SU-DHL-6 (cell line): ENCODE results near the gene ETFA.
A peak's percentile ranks its signal among the peaks of the same experiment; 100 is the strongest.

Experiments used
- H2AFZ ChIP-seq: fragments of 200-600 bp; sonication (generic); 2 replicates; pipeline ENCODE4 v1.6.1; 2014; ENCODE audit warnings: low read depth, mild to moderate bottlenecking, moderate library complexity, mixed read lengths, antibody characterized with exemption, low read length; ENCODE audit not compliant: severe bottlenecking
- H3F3A ChIP-seq: fragments of 200-600 bp; shearing (Covaris generic); 2 replicates; pipeline ENCODE4 v1.6.0; 2016; ENCODE audit warnings: antibody characterized with exemption, mild to moderate bottlenecking; ENCODE audit not compliant: insufficient read depth
- H3K27ac ChIP-seq: fragments of 200-600 bp; sonication (generic); 2 replicates; pipeline ENCODE4 v1.5.1; 2016; ENCODE audit warnings: low read depth, mild to moderate bottlenecking, low read length, moderate library complexity, mixed read lengths
- H3K27me3 ChIP-seq: fragments of 200-600 bp; sonication (generic), shearing (Covaris generic); 2 replicates; pipeline ENCODE4 v1.6.0; 2014; ENCODE audit warnings: mild to moderate bottlenecking, low read length
- H3K36me3 ChIP-seq: fragments of 200-600 bp; sonication (generic); 2 replicates; pipeline ENCODE4 v1.6.1; 2014; ENCODE audit warnings: mild to moderate bottlenecking, low read length, mixed read lengths
- H3K4me2 ChIP-seq: fragments of 300-600, 200-600 bp; shearing (Covaris generic), sonication (generic); 2 replicates; pipeline ENCODE4 v1.6.0; 2014; ENCODE audit warnings: low read length, low read depth, mild to moderate bottlenecking; ENCODE audit not compliant: poor library complexity, severe bottlenecking
- H3K4me3 ChIP-seq: fragments of 200-600 bp; sonication (generic); 2 replicates; pipeline ENCODE4 v1.5.1; 2014; ENCODE audit warnings: antibody characterized with exemption, low read length, mild to moderate bottlenecking, mixed read lengths; ENCODE audit not compliant: insufficient read depth, poor library complexity, severe bottlenecking
- H3K79me2 ChIP-seq: fragments of 200-600 bp; sonication (generic); 2 replicates; pipeline ENCODE4 v1.6.1; 2014; ENCODE audit warnings: mild to moderate bottlenecking, low read length, moderate library complexity; ENCODE audit not compliant: insufficient read depth
- H3K9ac ChIP-seq: fragments of 200-600 bp; sonication (generic); 2 replicates; pipeline ENCODE4 v1.7.0; 2014; ENCODE audit warnings: mild to moderate bottlenecking, low read length
- H3K9me2 ChIP-seq: fragments of 200-600 bp; sonication (generic); replicated peaks from 2 replicates; pipeline ENCODE4 v1.6.1; 2014; ENCODE audit warnings: low read length; ENCODE audit not compliant: insufficient read depth
- H3K9me3 ChIP-seq: fragments of 200-600 bp; sonication (generic); 2 replicates; pipeline ENCODE4 v1.6.1; 2014; ENCODE audit warnings: low read length, mixed read lengths; ENCODE audit not compliant: insufficient read depth
- H4K20me1 ChIP-seq: fragments of 200-600 bp; sonication (generic); 2 replicates; pipeline ENCODE4 v1.6.1; 2014; ENCODE audit warnings: low read depth, mild to moderate bottlenecking, antibody characterized with exemption, low read length, moderate library complexity, mixed read lengths
- CTCF ChIP-seq: fragments of 200-600 bp; sonication (generic); IDR thresholded peaks from one replicate; pipeline ENCODE4 v1.5.1; 2017; ENCODE audit warnings: antibody characterized with exemption, mild to moderate bottlenecking, low read length, moderate library complexity; ENCODE audit not compliant: insufficient read depth, poor library complexity, severe bottlenecking
- EZH2phosphoT487 ChIP-seq: fragments of 200-600 bp; sonication (generic), shearing (Covaris generic); conservative IDR thresholded peaks from 2 replicates; pipeline ENCODE4 v1.6.1; 2018; ENCODE audit warnings: mild to moderate bottlenecking, antibody characterized with exemption, low read length, moderate library complexity, mixed read lengths

The ETFA gene

GRCh38 chr15:76312540-76313174, 1.4 kb upstream of the ETFA start:
- Histone ChIP-seq H3K36me3 (no peaks in the 10 kb centered on the region), H3K9me2 (no peaks in the 10 kb centered on the region), H3K9me3 (no peaks in the 10 kb centered on the region), H3K9ac (no peak overlapping the region), H3K27ac (no peak overlapping the region), H3F3A (no peaks in the 10 kb centered on the region), H3K4me2 (no peak overlapping the region), H3K4me3 (no peak overlapping the region), H2AFZ (no peak overlapping the region), H3K79me2 (peaks cover 36% of the 10 kb centered on the region), H4K20me1 (0 out of 2 replicates have a peak, but pooled peaks cover 2% of the 10 kb centered on the region), H3K27me3 (no peaks in the 10 kb centered on the region)
- TF ChIP-seq EZH2phosphoT487, result no peak
- TF ChIP-seq CTCF, result no peak

GRCh38 chr15:76310475-76311099, 682 bp downstream of the ETFA start:
- Histone ChIP-seq H3K27me3 (no peaks in the 10 kb centered on the region), H3K79me2 (peaks cover 56% of the 10 kb centered on the region), H3K9ac (peak overlapping the region; percentile 92), H3K9me2 (no peaks in the 10 kb centered on the region), H3K4me2 (peak overlapping the region; percentile 85), H3K36me3 (no peaks in the 10 kb centered on the region), H3K4me3 (peak overlapping the region; percentile 98), H4K20me1 (0 out of 2 replicates have a peak, but pooled peaks cover 7% of the 10 kb centered on the region), H3K9me3 (no peaks in the 10 kb centered on the region), H3F3A (no peaks in the 10 kb centered on the region), H2AFZ (peak overlapping the region; percentile 71), H3K27ac (peak overlapping the region; percentile 53)
- TF ChIP-seq CTCF (no peak), EZH2phosphoT487 (no peak)

- no peaks in the 10 kb centered on the region for H3K9me3 ChIP-seq
- H3F3A ChIP-seq, result no peaks in the 10 kb centered on the region
- H3K4me2 ChIP-seq, result peak overlapping the region; percentile 85
- H3K27ac ChIP-seq, result no peak overlapping the region
- peak overlapping the region; percentile 92 for H3K9ac ChIP-seq
- TF ChIP-seq EZH2phosphoT487, result no peak
- no peak for TF ChIP-seq CTCF
- peaks cover 65% of the 10 kb centered on the region for H3K79me2 ChIP-seq
- H3K4me3 ChIP-seq, result peak overlapping the region; percentile 98
- 0 out of 2 replicates have a peak, but pooled peaks cover 7% of the 10 kb centered on the region for H4K20me1 ChIP-seq
- H3K27me3 ChIP-seq, result no peaks in the 10 kb centered on the region
- no peak overlapping the region for H2AFZ ChIP-seq
- no peaks in the 10 kb centered on the region for H3K9me2 ChIP-seq
- H3K36me3 ChIP-seq, result no peaks in the 10 kb centered on the region
Observed at GRCh38 chr15:76309601-76310330, 1.5 kb downstream of the ETFA start.
